Fibroblast of lung (primary cell): Measurements from ENCODE around the gene FZD2.

Experiments
- CTCF ChIP-seq, 2 donors: IDR thresholded peaks in 1 of 2; conservative IDR thresholded peaks in 1 of 2; 1 replicate in 1 of 2; 2 replicates in 1 of 2; pipeline ENCODE4 v1.5.1; 2011 to 2012; ENCODE audit warnings: low read length in 2 of 2, control low read depth in 1 of 2, inconsistent platforms in 1 of 2, low read depth in 1 of 2, mild to moderate bottlenecking in 1 of 2
- EZH2 ChIP-seq: IDR thresholded peaks from 2 replicates; pipeline ENCODE4 v1.5.1; 2012; ENCODE audit warnings: low read length, control low read depth, mild to moderate bottlenecking; ENCODE audit errors: missing control alignments

GRCh38 chr17:44547625-44548267 is 9.5 kb upstream of the FZD2 start:
- TF ChIP-seq CTCF (conservative IDR thresholded peaks at IDR 0.05 in 1 of 2, IDR thresholded peaks at IDR 0.05 in 1 of 2; ENCODE audit: low read depth in 1 of 2, low read length in 2 of 2) (no peak), EZH2 (no peak)
